GM21529 (cell line): ENCODE data around the gene COMTD1.

Experiments
- ATAC-seq: cut with Tn5 transposase; IDR thresholded peaks from one replicate; pipeline ENCODE4 v1.9.1; 2021; ENCODE audit not compliant: unreplicated experiment

The COMTD1 gene

GRCh38 chr10:75245354-75246250 is 9.8 kb upstream of the COMTD1 start:
- no peak for ATAC-seq

- ATAC-seq: no peak
Observed at GRCh38 chr10:75244487-75245353, 9.0 kb upstream of the COMTD1 start.

GRCh38 chr10:75243426-75243825 is 7.7 kb upstream of the COMTD1 start:
- ATAC-seq: no peak

GRCh38 chr10:75240329-75241076 is 4.7 kb upstream of the COMTD1 start:
- ATAC-seq: no peak

GRCh38 chr10:75239096-75239790 is 3.5 kb upstream of the COMTD1 start:
- no peak for ATAC-seq

GRCh38 chr10:75238182-75239095 is 2.7 kb upstream of the COMTD1 start:
- no peak for ATAC-seq

- no peak for ATAC-seq
Observed at GRCh38 chr10:75236178-75236825, 545 bp upstream of the COMTD1 start.

- peak; percentile 6 for ATAC-seq
Observed at GRCh38 chr10:75234683-75235374, 928 bp downstream of the COMTD1 start.

- peak; percentile 45 for ATAC-seq
Observed at GRCh38 chr10:75234017-75234682, 1.6 kb downstream of the COMTD1 start.

GRCh38 chr10:75233444-75234016 is 2.2 kb downstream of the COMTD1 start:
- ATAC-seq: no peak

GRCh38 chr10:75231672-75232581 is 3.8 kb downstream of the COMTD1 start:
- ATAC-seq: no peak

- peak; percentile 41 for ATAC-seq
Observed at GRCh38 chr10:75230600-75231038, 5.1 kb downstream of the COMTD1 start.

- no peak for ATAC-seq
Observed at GRCh38 chr10:75229971-75230370, 5.8 kb downstream of the COMTD1 start.

GRCh38 chr10:75228834-75229233 is 6.9 kb downstream of the COMTD1 start:
- ATAC-seq: no peak

GRCh38 chr10:75228278-75228677 is 7.5 kb downstream of the COMTD1 start:
- ATAC-seq: no peak

GRCh38 chr10:75226656-75227055 is 9.1 kb downstream of the COMTD1 start:
- no peak for ATAC-seq
